ENCODE results near the gene NFYA. TPM values are rescaled to one million over a fixed set of nuclear protein-coding genes. Genes with fewer than 3 reads are reported as not detected.
"Not testable (repeated sequence)": the region's sequence is repeated elsewhere in the genome, so short reads cannot be mapped to it uniquely, and the experiment has no call there.

NFYA gene
- total and polyA plus RNA-seq, 2 donors = 12.3 to 30.5 TPM

DNA sequence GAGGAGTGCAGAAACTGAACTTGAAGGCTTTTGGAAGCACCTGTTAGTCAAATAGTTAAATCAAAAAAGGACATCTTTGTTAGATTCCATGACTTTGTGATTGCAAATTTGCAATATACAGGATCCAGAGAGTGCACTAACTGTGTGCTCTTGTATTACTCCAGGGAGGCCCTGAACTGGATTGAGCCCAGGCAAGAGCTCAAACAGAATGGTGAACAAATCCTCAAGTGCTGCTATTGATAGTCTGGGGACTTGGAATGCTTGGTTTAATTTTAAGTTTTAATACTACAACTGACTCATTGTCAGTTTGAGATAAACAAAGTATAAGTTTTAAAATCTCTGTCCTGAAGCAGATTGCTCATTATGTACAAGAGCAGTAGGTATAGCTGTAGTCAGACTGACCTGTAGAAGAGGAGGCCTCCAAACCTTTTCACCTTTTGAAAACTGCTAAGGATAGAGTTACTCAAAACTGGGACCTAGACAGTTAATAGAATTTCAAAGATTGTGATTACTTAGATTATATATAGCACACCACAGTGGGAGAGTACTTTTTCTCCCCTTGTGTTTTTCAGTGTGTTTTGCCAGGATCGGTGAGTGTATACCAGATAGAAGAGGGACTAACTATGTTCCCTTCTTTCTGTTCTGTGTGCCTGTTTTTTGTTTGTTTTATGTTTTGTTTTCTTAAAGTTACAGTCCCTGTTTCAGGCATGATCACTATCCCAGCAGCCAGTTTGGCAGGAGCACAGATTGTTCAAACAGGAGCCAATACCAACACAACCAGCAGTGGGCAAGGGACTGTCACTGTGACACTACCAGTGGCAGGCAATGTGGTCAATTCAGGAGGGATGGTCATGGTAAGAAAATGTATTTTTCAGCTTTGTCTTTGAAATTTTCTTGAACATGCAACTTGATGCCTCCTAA is 18.3 kb downstream of the NFYA start:
- Histone ChIP-seq H3K36me3 (ENCODE audit: insufficient read depth) (peaks cover 12% of the 10 kb centered on the region), H3K4me1 (ENCODE audit: insufficient read depth) (no peaks in the 10 kb centered on the region), H3K27ac (ENCODE audit: low read depth) (no peak overlapping the region), H3K4me3 (ENCODE audit: low read depth, low read length) (no peak overlapping the region)
- WGBS = 27% methylated on average over 1 of the region's 1 CpG
- DNase-seq (ENCODE audit: extremely low spot score) = no peak

- DNase-seq (ENCODE audit: extremely low spot score) = no peak
- 92% methylated on average over 4 of the region's 4 CpGs for WGBS
- Histone ChIP-seq H3K36me3 (ENCODE audit: insufficient read depth) (peaks cover 12% of the 10 kb centered on the region), H3K4me1 (ENCODE audit: insufficient read depth) (no peaks in the 10 kb centered on the region), H3K27ac (ENCODE audit: low read depth) (no peak overlapping the region), H3K4me3 (ENCODE audit: low read depth, low read length) (no peak overlapping the region)
Measured at GRCh38 chr6:41092421-41093140, 19.8 kb downstream of the NFYA start.

- DNase-seq (ENCODE audit: extremely low spot score) = no peak
- WGBS = 95% methylated on average over 6 of the region's 6 CpGs
- Histone ChIP-seq H3K4me1 (ENCODE audit: insufficient read depth) (no peaks in the 10 kb centered on the region), H3K27ac (ENCODE audit: low read depth) (no peak overlapping the region), H3K36me3 (ENCODE audit: insufficient read depth) (peaks cover 14% of the 10 kb centered on the region), H3K4me3 (ENCODE audit: low read depth, low read length) (no peak overlapping the region)
Measured at GRCh38 chr6:41093729-41094128, 21.0 kb downstream of the NFYA start.

DNA sequence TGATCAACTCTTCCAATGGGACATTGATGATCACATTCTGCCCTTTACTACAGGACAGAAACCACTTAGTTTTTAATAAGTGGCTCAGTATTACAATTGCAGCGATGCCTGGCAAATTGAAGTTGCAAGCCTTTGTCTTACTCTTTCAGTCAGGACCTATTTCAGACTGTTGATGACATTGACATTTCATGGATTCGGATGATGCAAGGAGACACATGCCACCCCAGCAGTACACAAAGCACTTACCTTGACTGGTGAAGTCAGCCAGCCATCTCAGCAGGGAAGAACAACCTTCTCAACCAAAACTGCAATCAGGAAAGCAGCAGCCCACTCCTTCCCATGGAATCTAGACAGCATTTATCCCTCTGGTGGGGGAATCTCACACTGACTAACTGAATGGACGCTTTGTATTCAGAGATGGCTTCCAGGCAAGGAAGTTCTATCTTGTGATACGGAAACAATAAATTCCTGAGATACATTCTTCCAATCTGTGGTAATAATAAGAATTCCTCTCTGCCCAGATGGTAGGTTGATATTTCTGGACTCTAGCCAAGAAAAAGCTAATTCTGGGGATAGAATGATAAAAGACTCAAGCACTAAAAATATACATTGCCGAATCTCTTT is 24.8 kb downstream of the NFYA start:
- H3K4me3 ChIP-seq (ENCODE audit: low read depth, low read length) = no peak overlapping the region
- DNase-seq (ENCODE audit: extremely low spot score) = no peak
- H3K27ac ChIP-seq (ENCODE audit: low read depth) = no peak overlapping the region
- whole genome bisulfite sequencing = 68% methylated on average over 5 of the region's 5 CpGs
- H3K4me1 ChIP-seq (ENCODE audit: insufficient read depth) = no peaks in the 10 kb centered on the region
- peaks cover 10% of the 10 kb centered on the region for H3K36me3 ChIP-seq (ENCODE audit: insufficient read depth)

GRCh38 chr6:41098366-41098765 is 25.6 kb downstream of the NFYA start:
- no peak for DNase-seq (ENCODE audit: extremely low spot score)
- Histone ChIP-seq H3K36me3 (ENCODE audit: insufficient read depth) (peaks cover 8% of the 10 kb centered on the region), H3K4me1 (ENCODE audit: insufficient read depth) (no peaks in the 10 kb centered on the region), H3K4me3 (ENCODE audit: low read depth, low read length) (no peak overlapping the region), H3K27ac (ENCODE audit: low read depth) (no peak overlapping the region)
- 62% methylated on average over 3 of the region's 3 CpGs for WGBS

DNA sequence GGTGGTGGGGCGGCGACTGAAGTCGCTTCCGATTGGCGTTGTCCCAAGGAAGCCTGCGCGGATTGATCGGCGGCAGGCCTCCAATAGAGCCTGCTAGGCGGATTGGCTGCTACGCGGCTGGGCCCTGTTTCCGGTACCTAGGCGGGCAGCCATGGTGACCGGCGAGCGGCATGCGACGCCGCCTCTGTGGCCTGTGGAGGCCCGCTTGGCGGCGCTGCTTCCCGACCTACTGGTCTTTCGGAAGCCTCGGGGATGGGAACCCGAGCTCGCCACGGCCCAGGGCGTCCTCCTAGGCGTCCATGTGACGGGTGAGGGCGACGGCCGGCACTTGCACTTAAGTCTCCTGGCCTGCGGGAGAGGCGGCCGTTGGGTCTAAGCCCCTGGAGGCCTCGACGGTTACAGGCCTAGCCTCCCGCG is 28.1 kb downstream of the NFYA start:
- Histone ChIP-seq H3K36me3 (ENCODE audit: insufficient read depth) (peaks cover 2% of the 10 kb centered on the region), H3K4me3 (ENCODE audit: low read depth, low read length) (no peak overlapping the region), H3K27ac (ENCODE audit: low read depth) (no peak overlapping the region), H3K4me1 (ENCODE audit: insufficient read depth) (no peaks in the 10 kb centered on the region)
- WGBS = 74% methylated on average over 42 of the region's 42 CpGs
- no peak for DNase-seq (ENCODE audit: extremely low spot score)

DNA sequence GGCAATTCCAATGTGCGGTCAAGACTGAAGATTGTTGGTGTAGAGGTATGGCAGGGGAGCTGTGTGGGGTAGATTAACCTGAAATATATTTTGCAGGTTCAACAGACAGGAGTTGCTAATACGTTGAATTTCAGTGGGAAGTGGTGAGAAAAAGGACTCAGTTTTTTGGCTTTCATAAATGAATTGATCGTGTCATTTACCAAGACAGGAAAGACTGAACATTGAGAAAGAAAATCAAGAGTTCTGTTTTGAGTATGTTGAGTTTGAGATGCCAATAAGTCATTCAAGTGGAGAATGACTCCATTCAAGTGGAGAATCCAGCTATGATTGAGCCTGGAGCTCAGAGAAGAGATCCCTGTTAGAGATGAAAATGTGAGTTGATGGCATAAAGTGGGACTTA is 31.1 kb downstream of the NFYA start:
- no peak overlapping the region for H3K4me3 ChIP-seq (ENCODE audit: low read depth, low read length)
- DNase-seq (ENCODE audit: extremely low spot score) = no peak
- no peaks in the 10 kb centered on the region for H3K36me3 ChIP-seq (ENCODE audit: insufficient read depth)
- no peaks in the 10 kb centered on the region for H3K4me1 ChIP-seq (ENCODE audit: insufficient read depth)
- 93% methylated on average over 3 of the region's 3 CpGs for WGBS
- no peak overlapping the region for H3K27ac ChIP-seq (ENCODE audit: low read depth)

GRCh38 chr6:41111017-41111416 is 38.2 kb downstream of the NFYA start:
- 76% methylated on average over 3 of the region's 3 CpGs for WGBS
- Histone ChIP-seq H3K27ac (ENCODE audit: low read depth) (no peak overlapping the region), H3K36me3 (ENCODE audit: insufficient read depth) (no peaks in the 10 kb centered on the region), H3K4me1 (ENCODE audit: insufficient read depth) (no peaks in the 10 kb centered on the region), H3K4me3 (ENCODE audit: low read depth, low read length) (no peak overlapping the region)
- DNase-seq (ENCODE audit: extremely low spot score) = no peak

DNA sequence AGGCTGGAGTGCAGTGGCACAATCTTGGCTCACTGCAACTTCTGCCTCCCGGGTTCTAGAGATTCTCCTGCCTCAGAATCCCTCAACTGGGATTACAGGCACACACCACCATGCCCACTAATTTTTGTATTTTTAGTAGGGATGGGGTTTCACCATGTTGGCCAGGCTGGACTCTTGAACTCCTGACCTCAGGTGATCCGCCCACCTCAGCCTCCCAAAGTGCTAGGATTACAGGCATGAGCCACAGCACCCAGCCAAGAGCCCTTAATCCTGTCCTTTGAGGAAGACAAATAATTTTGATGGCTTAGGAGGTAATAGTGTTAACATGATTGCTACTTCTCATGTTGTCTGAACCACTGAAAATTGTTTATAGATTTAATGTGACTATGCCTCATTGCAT is 42.3 kb downstream of the NFYA start:
- DNase-seq (ENCODE audit: extremely low spot score); H3K36me3 ChIP-seq (ENCODE audit: insufficient read depth); H3K27ac ChIP-seq (ENCODE audit: low read depth); H3K4me3 ChIP-seq (ENCODE audit: low read depth, low read length); H3K4me1 ChIP-seq (ENCODE audit: insufficient read depth): not testable (repeated sequence)
- 93% methylated on average over 2 of the region's 2 CpGs for WGBS

- H3K4me3 ChIP-seq (ENCODE audit: low read depth, low read length) = no peak overlapping the region
- 67% methylated on average over 1 of the region's 1 CpG for WGBS
- DNase-seq (ENCODE audit: extremely low spot score) = no peak
Measured at GRCh38 chr6:41119508-41119907, 46.7 kb downstream of the NFYA start.

GRCh38 chr6:41120058-41120457 is 47.3 kb downstream of the NFYA start:
- H3K36me3 ChIP-seq (ENCODE audit: insufficient read depth) = no peaks in the 10 kb centered on the region
- 97% methylated on average over 1 of the region's 1 CpG for WGBS
- H3K4me3 ChIP-seq (ENCODE audit: low read depth, low read length) = no peak overlapping the region
- no peak overlapping the region for H3K27ac ChIP-seq (ENCODE audit: low read depth)
- no peak for DNase-seq (ENCODE audit: extremely low spot score)
- H3K4me1 ChIP-seq (ENCODE audit: insufficient read depth) = no peaks in the 10 kb centered on the region

More at GRCh38 chr6:41119508-41119907, 46.7 kb downstream of the NFYA start:
- H3K4me1 ChIP-seq (ENCODE audit: insufficient read depth) = no peaks in the 10 kb centered on the region
- H3K36me3 ChIP-seq (ENCODE audit: insufficient read depth) = no peaks in the 10 kb centered on the region
- no peak overlapping the region for H3K27ac ChIP-seq (ENCODE audit: low read depth)

DNA sequence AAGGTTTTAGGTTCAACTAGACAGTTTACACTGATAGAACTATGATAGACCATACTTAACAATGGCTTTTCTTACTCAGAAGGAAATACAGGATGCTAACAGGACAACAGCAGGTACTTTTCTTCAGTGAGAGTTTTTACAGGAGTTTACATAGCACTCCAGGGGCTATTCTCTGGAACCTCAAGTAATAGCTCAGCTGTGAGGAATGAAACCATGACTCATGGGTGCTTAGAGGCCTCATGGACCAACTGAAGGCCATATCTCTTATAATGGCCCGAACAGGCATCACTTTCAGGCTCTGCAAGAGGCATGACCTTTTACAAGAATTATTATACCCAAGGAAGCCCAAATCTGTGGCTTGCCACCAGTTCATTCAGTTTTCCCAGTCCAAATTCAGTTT is 49.6 kb downstream of the NFYA start:
- WGBS = 93% methylated on average over 1 of the region's 1 CpG
- no peaks in the 10 kb centered on the region for H3K4me1 ChIP-seq (ENCODE audit: insufficient read depth)

GRCh38 chr6:41122918-41123317 is 50.1 kb downstream of the NFYA start:
- 91% methylated on average over 1 of the region's 1 CpG for WGBS
- H3K27ac ChIP-seq (ENCODE audit: low read depth) = no peak overlapping the region

More for the DNA sequence above, 49.6 kb downstream of the NFYA start:
- no peaks in the 10 kb centered on the region for H3K36me3 ChIP-seq (ENCODE audit: insufficient read depth)
- no peak for DNase-seq (ENCODE audit: extremely low spot score)
- no peak overlapping the region for H3K27ac ChIP-seq (ENCODE audit: low read depth)
- H3K4me3 ChIP-seq (ENCODE audit: low read depth, low read length) = no peak overlapping the region

More at GRCh38 chr6:41122918-41123317, 50.1 kb downstream of the NFYA start:
- Histone ChIP-seq H3K36me3 (ENCODE audit: insufficient read depth) (no peaks in the 10 kb centered on the region), H3K4me3 (ENCODE audit: low read depth, low read length) (no peak overlapping the region), H3K4me1 (ENCODE audit: insufficient read depth) (no peaks in the 10 kb centered on the region)
- no peak for DNase-seq (ENCODE audit: extremely low spot score)

Data from urinary bladder (tissue), 4 donors.